ENCODE measurements around the gene NACC2.
"Not testable (repeated sequence)": the region's sequence is repeated elsewhere in the genome, so short reads cannot be mapped to it uniquely, and the experiment has no call there.

The NACC2 gene

GRCh38 chr9:136043441-136043991, 51.6 kb downstream of the NACC2 start:
- DNase-seq: no peak

- DNase-seq: no peak
Observed at GRCh38 chr9:136042541-136042940, 52.5 kb downstream of the NACC2 start.

GRCh38 chr9:136040848-136041247, 54.2 kb downstream of the NACC2 start:
- not testable (repeated sequence) for DNase-seq

GRCh38 chr9:136039488-136039887, 55.6 kb downstream of the NACC2 start:
- DNase-seq: no peak

- DNase-seq: no peak
Observed at GRCh38 chr9:136036848-136037247, 58.2 kb downstream of the NACC2 start.

- no peak for DNase-seq
Observed at GRCh38 chr9:136036050-136036449, 59.0 kb downstream of the NACC2 start.

GRCh38 chr9:136031741-136032730, 63.1 kb downstream of the NACC2 start:
- DNase-seq: no peak

- DNase-seq: no peak
Observed at GRCh38 chr9:136031094-136031493, 64.0 kb downstream of the NACC2 start.

- DNase-seq: no peak
Observed at GRCh38 chr9:136029556-136029955, 65.5 kb downstream of the NACC2 start.

GRCh38 chr9:136028760-136029470, 66.2 kb downstream of the NACC2 start:
- no peak for DNase-seq

- not testable (repeated sequence) for DNase-seq
Observed at GRCh38 chr9:136026943-136027289, 68.2 kb downstream of the NACC2 start.

GRCh38 chr9:136026266-136026942, 68.7 kb downstream of the NACC2 start:
- DNase-seq: no peak

GRCh38 chr9:136025481-136025880, 69.6 kb downstream of the NACC2 start:
- no peak for DNase-seq

- no peak for DNase-seq
Observed at GRCh38 chr9:136024696-136025316, 70.3 kb downstream of the NACC2 start.

- DNase-seq: no peak
Observed at GRCh38 chr9:136024286-136024685, 70.8 kb downstream of the NACC2 start.

- DNase-seq: no peak
Observed at GRCh38 chr9:136023410-136024225, 71.5 kb downstream of the NACC2 start.

- DNase-seq: no peak
Observed at GRCh38 chr9:136022731-136023409, 72.2 kb downstream of the NACC2 start.

- DNase-seq: no peak
Observed at GRCh38 chr9:136021872-136022681, 73.0 kb downstream of the NACC2 start.

GRCh38 chr9:136021171-136021871, 73.8 kb downstream of the NACC2 start:
- DNase-seq: no peak

GRCh38 chr9:136020671-136021070, 74.4 kb downstream of the NACC2 start:
- DNase-seq: no peak
